Astrocyte (in vitro differentiated cells and primary cell): ENCODE results near the gene SUN1. TPM values are rescaled to one million over a fixed set of nuclear protein-coding genes. Genes with fewer than 3 reads are reported as not detected.

Experiments
- DNase-seq: peaks from one replicate; pipeline ENCODE4 v3.0.0-alpha.2; 2010; ENCODE audit warnings: low read depth
- FAIRE-seq: peaks from 2 replicates; lab custom pipeline; 2011; peaks lifted over from hg19 to GRCh38; lab: Jason Lieb, UNC
- H2AFZ ChIP-seq: 2 replicates; pipeline ENCODE4 v1.6.0; 2012; ENCODE audit warnings: low read depth, low read length, inconsistent platforms
- H3K27ac ChIP-seq: 2 replicates; pipeline ENCODE4 v1.5.1; 2011; ENCODE audit warnings: low read depth, low read length, inconsistent platforms
- H3K27me3 ChIP-seq: 2 replicates; pipeline ENCODE4 v1.6.0; 2011; ENCODE audit warnings: low read length, inconsistent platforms; ENCODE audit not compliant: insufficient read depth
- H3K36me3 ChIP-seq: 2 replicates; pipeline ENCODE4 v1.5.1; 2011; ENCODE audit warnings: low read length, inconsistent platforms; ENCODE audit not compliant: insufficient read depth
- H3K4me1 ChIP-seq: 2 replicates; pipeline ENCODE4 v1.5.1; 2011; ENCODE audit warnings: low read length, inconsistent platforms; ENCODE audit not compliant: insufficient read depth
- H3K4me2 ChIP-seq: 2 replicates; pipeline ENCODE4 v1.6.0; 2012; ENCODE audit warnings: low read length, inconsistent platforms
- H3K4me3 ChIP-seq: 2 replicates; pipeline ENCODE4 v1.5.1; 2011; ENCODE audit warnings: low read depth, mild to moderate bottlenecking, low read length, inconsistent platforms; ENCODE audit not compliant: insufficient read depth
- H3K79me2 ChIP-seq: 2 replicates; pipeline ENCODE4 v1.6.0; 2012; ENCODE audit warnings: mild to moderate bottlenecking, low read length, inconsistent platforms; ENCODE audit not compliant: insufficient read depth
- H3K9ac ChIP-seq: 2 replicates; pipeline ENCODE4 v1.6.0; 2012; ENCODE audit warnings: mild to moderate bottlenecking, low read length, inconsistent platforms
- H3K9me3 ChIP-seq: 2 replicates; pipeline ENCODE4 v1.5.1; 2012; ENCODE audit warnings: low read depth, mild to moderate bottlenecking, low read length, inconsistent platforms; ENCODE audit not compliant: insufficient read depth
- H4K20me1 ChIP-seq: 2 replicates; pipeline ENCODE4 v1.6.0; 2012; ENCODE audit warnings: low read length, inconsistent platforms; ENCODE audit not compliant: insufficient read depth
- H3K27ac Mint-ChIP-seq: one replicate; pipeline ENCODE4 v1.8.0; 2021; ENCODE audit warnings: mild to moderate bottlenecking, mixed read lengths; ENCODE audit not compliant: unreplicated experiment
- H3K27me3 Mint-ChIP-seq: one replicate; pipeline ENCODE4 v1.8.0; 2021; ENCODE audit warnings: low read depth, mixed read lengths; ENCODE audit not compliant: unreplicated experiment
- H3K36me3 Mint-ChIP-seq: one replicate; pipeline ENCODE4 v1.8.0; 2021; ENCODE audit warnings: low read depth, mixed read lengths; ENCODE audit not compliant: unreplicated experiment
- H3K4me1 Mint-ChIP-seq: one replicate; pipeline ENCODE4 v1.8.0; 2021; ENCODE audit warnings: low read depth, mixed read lengths; ENCODE audit not compliant: unreplicated experiment
- H3K4me3 Mint-ChIP-seq: one replicate; pipeline ENCODE4 v1.8.0; 2021; ENCODE audit warnings: mild to moderate bottlenecking, moderate library complexity, mixed read lengths; ENCODE audit not compliant: unreplicated experiment
- H3K9me3 Mint-ChIP-seq: one replicate; pipeline ENCODE4 v1.8.0; 2021; ENCODE audit warnings: mild to moderate bottlenecking, mixed read lengths; ENCODE audit not compliant: unreplicated experiment
- CTCF ChIP-seq: IDR thresholded peaks from 2 replicates; pipeline ENCODE4 v1.5.1; 2011; ENCODE audit warnings: low read depth, mild to moderate bottlenecking, inconsistent platforms, low read length, moderate library complexity; ENCODE audit not compliant: insufficient read depth
- EZH2 ChIP-seq: IDR thresholded peaks from 2 replicates; pipeline ENCODE4 v1.6.1; 2012; ENCODE audit warnings: mild to moderate bottlenecking, low read length, inconsistent platforms; ENCODE audit not compliant: insufficient read depth
- total RNA-seq: library from RNA; stranded (reverse); gene quantifications from 2 replicates; pipeline ENCODE4 v1.2.1, GENCODE V29; 2021

SUN1 gene
- total RNA-seq, 1 donor from 2014 or later = 121 TPM

- Histone ChIP-seq H2AFZ (no peak overlapping the region), H3K27me3 (no peaks in the 10 kb centered on the region), H3K27ac (no peak overlapping the region), H3K79me2 (no peaks in the 10 kb centered on the region), H4K20me1 (peaks cover 10% of the 10 kb centered on the region), H3K4me2 (no peak overlapping the region), H3K36me3 (no peaks in the 10 kb centered on the region), H3K4me1 (no peaks in the 10 kb centered on the region), H3K9ac (no peak overlapping the region), H3K4me3 (no peak overlapping the region), H3K9me3 (no peaks in the 10 kb centered on the region)
- Mint-ChIP-seq H3K27me3 (no peaks in the 10 kb centered on the region), H3K4me3 (no peak overlapping the region), H3K4me1 (no peaks in the 10 kb centered on the region), H3K9me3 (no peaks in the 10 kb centered on the region), H3K36me3 (peaks cover 10% of the 10 kb centered on the region), H3K27ac (no peak overlapping the region)
- TF ChIP-seq EZH2 = no peak
- no peak for TF ChIP-seq CTCF
- DNase-seq = no peak
- FAIRE-seq = no peak
Measured at GRCh38 chr7:896346-897075, 64.2 kb downstream of the SUN1 start.

DNA sequence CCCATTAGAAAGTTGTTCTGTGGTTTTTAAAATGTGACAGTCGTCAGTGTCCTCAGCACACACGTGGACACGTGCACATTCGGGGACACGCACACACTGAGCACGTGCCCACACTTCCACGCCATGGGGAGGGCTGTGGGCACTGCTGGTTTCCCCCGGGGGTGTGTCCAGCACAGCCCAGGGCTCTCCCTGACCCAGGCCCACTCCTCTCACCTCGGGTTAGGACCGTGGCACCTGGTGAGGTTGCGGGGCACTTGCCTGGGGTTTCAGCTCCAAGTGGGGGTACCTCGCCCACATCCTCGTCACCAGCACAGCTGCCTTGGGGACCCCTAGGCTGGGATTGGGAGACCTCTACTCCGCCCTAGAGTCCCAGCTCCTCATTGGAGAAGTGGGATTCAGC is 64.8 kb downstream of the SUN1 start:
- DNase-seq (no peak), FAIRE-seq (no peak)
- peaks cover 10% of the 10 kb centered on the region for H4K20me1 ChIP-seq
- no peak overlapping the region for H3K4me2 ChIP-seq
- no peak overlapping the region for H2AFZ ChIP-seq
- no peaks in the 10 kb centered on the region for H3K9me3 ChIP-seq
- no peaks in the 10 kb centered on the region for H3K36me3 ChIP-seq
- no peak overlapping the region for H3K9ac ChIP-seq
- H3K4me1 ChIP-seq = no peaks in the 10 kb centered on the region
- H3K4me3 Mint-ChIP-seq = no peak overlapping the region
- H3K4me1 Mint-ChIP-seq = no peaks in the 10 kb centered on the region
- no peak overlapping the region for H3K4me3 ChIP-seq
- peaks cover 10% of the 10 kb centered on the region for H3K36me3 Mint-ChIP-seq
- no peaks in the 10 kb centered on the region for H3K79me2 ChIP-seq
- no peak overlapping the region for H3K27ac Mint-ChIP-seq
- H3K27ac ChIP-seq = no peak overlapping the region
- TF ChIP-seq EZH2 (no peak), CTCF (no peak)
- H3K27me3 Mint-ChIP-seq = no peaks in the 10 kb centered on the region
- H3K9me3 Mint-ChIP-seq = no peaks in the 10 kb centered on the region
- no peaks in the 10 kb centered on the region for H3K27me3 ChIP-seq

DNA sequence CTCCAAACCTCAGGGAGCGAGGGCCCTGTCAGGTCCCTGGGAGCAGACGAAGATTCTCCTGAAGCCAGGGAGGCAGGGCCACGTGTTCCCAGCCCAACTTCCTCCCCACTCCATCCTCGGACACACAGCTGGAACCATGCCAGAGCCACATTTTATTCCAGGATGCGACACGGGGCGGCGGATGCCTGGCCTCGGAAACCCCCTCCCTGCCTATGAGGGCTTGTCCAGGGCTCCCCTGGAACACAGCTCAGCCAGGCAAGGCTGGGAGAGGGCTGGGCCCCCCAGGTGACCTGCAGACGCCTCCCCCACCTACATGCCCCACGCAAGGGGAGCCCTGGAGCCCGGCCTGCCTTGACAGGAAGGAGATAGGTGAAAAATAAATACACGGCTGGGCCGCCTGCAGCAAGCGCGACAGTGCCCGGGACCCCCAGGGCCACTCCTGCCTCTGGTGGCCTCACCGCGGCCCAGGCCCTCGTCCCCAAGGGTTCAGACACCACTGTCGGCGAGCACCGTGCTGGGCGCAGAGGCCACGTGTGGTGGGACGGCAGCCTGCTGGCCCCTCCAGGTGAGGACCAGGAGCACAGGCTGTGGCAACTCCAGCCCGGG is 65.6 kb downstream of the SUN1 start:
- DNase-seq = no peak
- Histone ChIP-seq H4K20me1 (peaks cover 2% of the 10 kb centered on the region), H2AFZ (no peak overlapping the region), H3K79me2 (no peaks in the 10 kb centered on the region), H3K4me2 (no peak overlapping the region), H3K9ac (no peak overlapping the region), H3K4me1 (no peaks in the 10 kb centered on the region), H3K4me3 (no peak overlapping the region), H3K9me3 (no peaks in the 10 kb centered on the region), H3K27ac (no peak overlapping the region), H3K27me3 (no peaks in the 10 kb centered on the region), H3K36me3 (no peaks in the 10 kb centered on the region)
- Mint-ChIP-seq H3K27me3 (peaks cover 3% of the 10 kb centered on the region), H3K36me3 (peaks cover 9% of the 10 kb centered on the region), H3K9me3 (no peaks in the 10 kb centered on the region), H3K4me1 (no peaks in the 10 kb centered on the region), H3K4me3 (no peak overlapping the region), H3K27ac (no peak overlapping the region)
- TF ChIP-seq EZH2 (no peak), CTCF (no peak)
- no peak for FAIRE-seq
